GM12865 (cell line): ENCODE results near the gene SPPL2B.

Experiments
- DNase-seq: peaks from one replicate; pipeline ENCODE4 v3.0.0; 2010; ENCODE audit warnings: low read depth
- H3K4me3 ChIP-seq: 2 replicates; pipeline ENCODE4 v1.5.1; 2011; ENCODE audit warnings: mild to moderate bottlenecking, low read depth, low read length, control low read depth
- TF ChIP-seq, protein P1 (sequence below): IDR thresholded peaks from 2 replicates; pipeline ENCODE4 v1.5.1; 2011; ENCODE audit warnings: low read length, control low read depth, low read depth, inconsistent platforms; ENCODE audit not compliant: insufficient read depth; ENCODE audit errors: missing control alignments

SPPL2B gene

GRCh38 chr19:2352121-2352520 lies 23.6 kb downstream of the SPPL2B start:
- no peak overlapping the region for H3K4me3 ChIP-seq
- DNase-seq: no peak
- TF ChIP-seq, protein P1, sequence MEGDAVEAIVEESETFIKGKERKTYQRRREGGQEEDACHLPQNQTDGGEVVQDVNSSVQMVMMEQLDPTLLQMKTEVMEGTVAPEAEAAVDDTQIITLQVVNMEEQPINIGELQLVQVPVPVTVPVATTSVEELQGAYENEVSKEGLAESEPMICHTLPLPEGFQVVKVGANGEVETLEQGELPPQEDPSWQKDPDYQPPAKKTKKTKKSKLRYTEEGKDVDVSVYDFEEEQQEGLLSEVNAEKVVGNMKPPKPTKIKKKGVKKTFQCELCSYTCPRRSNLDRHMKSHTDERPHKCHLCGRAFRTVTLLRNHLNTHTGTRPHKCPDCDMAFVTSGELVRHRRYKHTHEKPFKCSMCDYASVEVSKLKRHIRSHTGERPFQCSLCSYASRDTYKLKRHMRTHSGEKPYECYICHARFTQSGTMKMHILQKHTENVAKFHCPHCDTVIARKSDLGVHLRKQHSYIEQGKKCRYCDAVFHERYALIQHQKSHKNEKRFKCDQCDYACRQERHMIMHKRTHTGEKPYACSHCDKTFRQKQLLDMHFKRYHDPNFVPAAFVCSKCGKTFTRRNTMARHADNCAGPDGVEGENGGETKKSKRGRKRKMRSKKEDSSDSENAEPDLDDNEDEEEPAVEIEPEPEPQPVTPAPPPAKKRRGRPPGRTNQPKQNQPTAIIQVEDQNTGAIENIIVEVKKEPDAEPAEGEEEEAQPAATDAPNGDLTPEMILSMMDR: no peak

DNA sequence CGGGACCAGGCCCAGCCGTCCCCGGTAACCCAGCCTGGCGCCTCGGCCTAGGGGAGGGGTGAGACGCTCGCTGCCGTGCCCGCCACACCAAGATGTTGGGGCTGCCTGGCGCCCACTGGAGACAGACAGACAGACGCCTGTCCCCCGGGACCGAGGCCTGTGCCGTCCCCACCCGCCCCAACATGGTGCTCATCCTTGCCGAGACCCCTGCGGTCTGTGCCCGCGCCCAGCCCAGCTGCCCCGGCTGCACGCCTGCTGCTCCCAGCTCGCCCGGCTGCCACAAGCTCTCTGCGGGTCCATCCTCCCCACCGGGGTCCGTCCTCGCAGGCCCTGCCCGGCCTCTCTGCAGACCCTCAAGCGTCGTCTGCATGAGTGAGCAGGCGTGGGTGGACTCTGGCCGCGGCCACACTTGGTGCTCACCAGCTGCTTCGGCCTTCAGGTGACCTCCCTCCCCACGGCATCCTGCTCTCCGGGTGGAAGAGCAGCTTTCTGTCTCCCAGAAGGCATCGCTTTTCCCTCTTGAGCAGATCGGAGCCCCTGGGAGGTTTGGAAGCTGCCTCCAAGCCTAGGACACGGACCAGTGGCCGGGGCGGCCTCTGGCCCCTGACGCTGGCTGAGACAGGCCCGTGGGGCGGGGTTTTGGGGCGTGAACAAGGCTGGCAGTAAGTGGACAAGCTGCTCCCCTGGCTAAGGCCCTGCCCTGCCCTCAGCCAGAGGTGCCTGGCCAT lies 24.8 kb downstream of the SPPL2B start:
- TF ChIP-seq, protein P1: no peak
- DNase-seq: no peak
- no peak overlapping the region for H3K4me3 ChIP-seq

GRCh38 chr19:2353887-2354592 lies 25.6 kb downstream of the SPPL2B start:
- H3K4me3 ChIP-seq: no peak overlapping the region
- DNase-seq: no peak
- TF ChIP-seq, protein P1: no peak

DNA sequence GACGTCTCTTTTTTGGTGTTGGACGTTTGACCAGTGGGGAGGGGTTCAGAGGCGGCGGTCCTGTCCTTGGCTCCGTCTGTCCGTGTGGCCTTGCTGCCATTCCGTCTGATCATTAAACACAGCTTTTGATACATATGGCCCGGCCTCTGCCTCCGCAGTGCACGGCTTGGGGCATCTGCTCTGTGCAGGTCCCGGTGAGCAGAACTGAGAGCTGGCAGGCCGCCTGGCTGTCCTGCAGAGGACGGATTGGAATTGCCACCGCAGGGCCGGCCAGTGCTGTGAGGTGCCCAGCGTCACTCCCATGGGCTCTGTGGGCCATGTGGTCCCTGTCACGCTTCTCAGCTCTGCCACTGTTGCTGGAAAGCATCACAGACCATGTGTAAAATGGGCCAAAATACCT lies 26.2 kb downstream of the SPPL2B start:
- TF ChIP-seq, protein P1: no peak
- H3K4me3 ChIP-seq: no peak overlapping the region
- no peak for DNase-seq

- no peak overlapping the region for H3K4me3 ChIP-seq
- TF ChIP-seq, protein P1: no peak
- no peak for DNase-seq
Observed at GRCh38 chr19:2355168-2356035, 26.9 kb downstream of the SPPL2B start.

- H3K4me3 ChIP-seq: no peak overlapping the region
- TF ChIP-seq, protein P1: no peak
- no peak for DNase-seq
Observed at GRCh38 chr19:2356036-2356646, 27.7 kb downstream of the SPPL2B start.
